AML-193 (cell line): ENCODE results near the gene CDH18.
A peak's percentile ranks its signal among the peaks of the same experiment; 100 is the strongest.

Experiments used
- DNase-seq, 2 experiments: peaks; one replicate each; lab custom pipeline; 2025; lab: John Stamatoyannopoulos, UW

CDH18 gene, protein sequence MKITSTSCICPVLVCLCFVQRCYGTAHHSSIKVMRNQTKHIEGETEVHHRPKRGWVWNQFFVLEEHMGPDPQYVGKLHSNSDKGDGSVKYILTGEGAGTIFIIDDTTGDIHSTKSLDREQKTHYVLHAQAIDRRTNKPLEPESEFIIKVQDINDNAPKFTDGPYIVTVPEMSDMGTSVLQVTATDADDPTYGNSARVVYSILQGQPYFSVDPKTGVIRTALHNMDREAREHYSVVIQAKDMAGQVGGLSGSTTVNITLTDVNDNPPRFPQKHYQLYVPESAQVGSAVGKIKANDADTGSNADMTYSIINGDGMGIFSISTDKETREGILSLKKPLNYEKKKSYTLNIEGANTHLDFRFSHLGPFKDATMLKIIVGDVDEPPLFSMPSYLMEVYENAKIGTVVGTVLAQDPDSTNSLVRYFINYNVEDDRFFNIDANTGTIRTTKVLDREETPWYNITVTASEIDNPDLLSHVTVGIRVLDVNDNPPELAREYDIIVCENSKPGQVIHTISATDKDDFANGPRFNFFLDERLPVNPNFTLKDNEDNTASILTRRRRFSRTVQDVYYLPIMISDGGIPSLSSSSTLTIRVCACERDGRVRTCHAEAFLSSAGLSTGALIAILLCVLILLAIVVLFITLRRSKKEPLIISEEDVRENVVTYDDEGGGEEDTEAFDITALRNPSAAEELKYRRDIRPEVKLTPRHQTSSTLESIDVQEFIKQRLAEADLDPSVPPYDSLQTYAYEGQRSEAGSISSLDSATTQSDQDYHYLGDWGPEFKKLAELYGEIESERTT

GRCh38 chr5:19987612-19988361, at the start of gene CDH18:
TSS of gene CDH18 (minus strand) at chr5:19988200. CDS start at chr5:19838986, 149,214 bp downstream.
- DNase-seq = no peak

GRCh38 chr5:20034717-20035116, 46.7 kb upstream of the CDH18 start:
- no peak for DNase-seq

DNA sequence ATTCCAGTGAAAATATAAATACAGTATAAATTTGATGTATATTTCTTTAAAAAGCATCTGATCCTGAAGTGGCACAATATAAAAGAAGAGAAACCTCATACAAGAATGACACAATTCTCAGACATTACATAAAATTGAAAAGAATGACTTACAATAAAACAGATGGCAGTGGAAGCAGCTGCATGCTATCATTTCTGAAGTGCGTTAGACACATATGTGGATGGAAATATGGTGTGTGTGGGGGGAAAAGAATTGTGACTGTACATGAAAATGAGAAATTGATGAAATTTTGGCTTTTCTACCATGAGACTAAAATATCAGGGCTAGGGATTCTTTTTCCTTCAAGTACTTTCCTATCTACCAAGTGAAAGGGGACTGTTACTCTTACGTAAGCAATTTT, 45.9 kb upstream of the CDH18 start:
- DNase-seq = no peak

DNA sequence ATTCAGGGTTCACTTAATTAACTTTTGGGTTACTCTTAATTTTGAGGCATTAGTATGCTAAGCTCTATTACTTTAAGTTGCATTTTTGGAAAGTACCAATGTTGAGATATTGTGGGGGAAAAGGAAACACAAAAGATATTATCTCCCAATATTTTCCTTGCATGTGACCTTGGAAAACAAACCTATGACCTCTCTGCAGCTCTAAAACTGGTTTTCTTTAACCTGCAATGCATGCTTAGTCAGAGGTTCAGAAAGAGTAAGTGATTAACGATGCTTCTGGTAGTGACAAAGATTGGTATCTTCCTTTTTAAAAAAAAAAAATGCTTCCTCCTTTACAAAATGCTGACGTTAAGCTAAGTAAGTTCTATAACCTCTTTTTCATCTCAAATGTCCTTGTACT, 44.9 kb upstream of the CDH18 start:
- DNase-seq = peak; percentile 1 to 4

DNA sequence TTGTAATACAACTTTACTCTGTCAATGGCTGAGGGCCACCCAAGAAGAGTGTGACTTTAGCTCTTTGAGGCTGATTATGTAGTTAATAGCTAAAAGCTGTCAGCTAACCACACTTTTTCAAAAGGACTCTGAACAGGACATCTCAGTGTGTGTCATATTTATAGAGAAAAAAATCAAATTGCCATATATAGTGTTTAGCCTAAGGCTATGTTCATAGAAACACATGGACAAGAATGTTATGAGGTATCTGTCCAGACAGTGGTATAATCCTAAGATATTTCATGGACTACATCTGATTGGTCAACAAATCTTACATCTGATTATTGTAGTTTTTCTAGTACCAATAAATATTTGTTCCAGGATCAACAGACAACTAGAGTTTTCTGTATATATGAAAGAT, 42.1 kb upstream of the CDH18 start:
- DNase-seq = no peak

DNA sequence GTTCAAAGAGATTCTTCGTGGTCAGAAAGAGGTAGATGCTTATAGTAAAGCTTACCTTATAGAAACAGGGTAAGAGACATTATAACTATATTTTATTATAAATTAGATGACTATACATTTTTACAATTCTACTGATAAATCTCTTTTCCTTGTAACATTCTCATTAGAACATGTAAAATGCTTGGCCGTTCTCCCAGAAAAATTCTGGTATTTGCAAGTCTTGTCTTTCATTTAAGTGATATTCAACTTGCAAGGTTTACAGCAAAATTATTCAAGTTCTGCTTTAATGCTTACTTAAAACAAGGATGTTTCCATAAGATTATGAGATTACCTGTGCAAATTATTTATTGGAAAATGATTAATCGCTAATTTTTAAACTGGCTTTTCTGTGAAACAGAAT, 41.3 kb upstream of the CDH18 start:
- no peak for DNase-seq

DNA sequence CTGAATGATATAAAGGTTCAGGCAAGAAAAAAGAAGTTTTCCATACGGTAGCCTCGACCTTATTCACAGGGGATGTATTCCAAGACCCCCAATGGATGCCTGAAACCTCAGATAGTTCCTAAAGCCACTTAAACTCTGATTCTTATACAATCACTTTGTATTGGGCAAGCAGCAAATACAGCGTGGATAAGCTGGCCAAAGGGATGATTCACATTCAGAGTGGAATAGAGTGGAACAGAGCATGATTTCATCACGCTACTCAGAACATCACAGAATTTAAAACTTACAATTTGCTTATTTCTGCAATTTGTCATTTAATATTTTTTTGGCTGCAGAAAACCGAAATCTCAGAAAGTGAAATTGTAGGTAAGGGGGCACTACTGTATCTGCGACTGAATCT, 40.5 kb upstream of the CDH18 start:
- DNase-seq = no peak

DNA sequence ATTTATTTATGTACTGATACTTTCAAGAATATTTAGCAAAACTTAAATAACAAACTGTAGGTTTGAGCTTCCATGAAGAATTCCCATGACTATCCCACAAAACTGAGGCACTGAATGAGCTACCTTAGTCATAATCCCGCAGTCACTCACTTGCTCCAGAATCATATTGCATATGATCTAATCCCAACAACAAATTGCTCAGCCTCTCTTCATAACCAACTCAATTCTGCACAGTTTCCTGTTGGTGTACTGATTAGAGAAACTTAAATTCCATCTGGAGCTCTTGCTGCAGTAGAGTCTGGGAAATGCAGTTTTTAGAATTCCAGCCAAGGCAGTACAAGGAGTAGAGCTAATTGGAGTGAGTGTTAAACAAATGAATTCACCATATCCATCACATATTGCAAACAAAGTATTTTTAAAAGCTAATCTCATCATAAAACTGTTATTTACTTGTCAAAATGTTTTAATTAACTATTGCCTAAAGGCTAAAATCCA, 35.7 kb upstream of the CDH18 start:
- DNase-seq = no peak

- no peak for DNase-seq
Observed at GRCh38 chr5:20020247-20020646, 32.2 kb upstream of the CDH18 start.

- DNase-seq = no peak
Observed at GRCh38 chr5:20017021-20017420, 29.0 kb upstream of the CDH18 start.

- DNase-seq = no peak
Observed at GRCh38 chr5:20000416-20000815, 12.4 kb upstream of the CDH18 start.

- no peak for DNase-seq
Observed at GRCh38 chr5:19988457-19988856, 457 bp upstream of the CDH18 start.

GRCh38 chr5:19986806-19987205, 1.2 kb downstream of the CDH18 start:
- no peak for DNase-seq

DNA sequence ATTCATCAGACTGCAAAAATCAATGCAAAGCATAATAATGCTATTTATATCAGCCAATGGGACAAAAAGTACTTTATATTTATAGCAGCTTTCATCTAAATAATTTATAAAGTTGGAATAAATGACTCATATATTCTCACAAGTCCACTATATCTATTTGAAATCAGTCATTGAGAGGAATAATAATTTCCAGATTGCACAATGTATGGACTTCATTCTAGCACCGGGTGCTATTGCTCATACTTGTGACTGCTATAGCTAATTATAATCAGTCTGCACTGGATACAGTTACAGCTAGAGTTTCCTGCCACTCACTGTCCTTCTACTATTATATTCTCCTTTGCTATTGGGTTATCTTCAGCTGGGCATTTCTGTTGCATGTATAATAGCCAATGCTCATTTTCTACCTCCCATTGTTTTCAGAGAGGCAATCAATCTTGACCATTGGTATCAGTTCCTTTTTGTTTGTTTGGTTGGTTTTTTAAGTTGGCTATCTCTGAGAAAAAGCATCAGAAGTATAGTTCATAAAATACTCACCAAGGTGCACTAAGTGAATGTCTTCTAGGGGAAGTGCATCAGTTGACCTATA, 1.9 kb downstream of the CDH18 start:
- DNase-seq = no peak

GRCh38 chr5:19978476-19978875, 9.5 kb downstream of the CDH18 start:
- DNase-seq = no peak

DNA sequence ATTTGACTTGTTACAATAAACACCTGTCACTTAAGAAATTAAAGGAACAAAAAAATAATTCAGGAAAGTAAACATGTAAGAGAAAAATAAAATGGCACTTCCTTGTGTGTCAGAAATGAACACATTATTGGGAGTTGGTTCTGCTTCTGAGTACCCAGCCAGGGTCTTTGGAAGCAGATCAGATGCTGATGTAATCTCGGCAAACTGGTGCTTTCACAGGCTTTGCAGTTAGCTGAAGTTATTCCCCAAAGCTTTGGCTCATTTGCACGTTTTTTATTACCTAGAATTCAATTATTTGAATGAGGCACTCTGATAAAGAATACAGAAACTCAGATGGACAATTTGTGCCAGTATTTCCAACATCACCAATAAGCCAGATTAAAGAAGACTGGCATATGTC, 10.9 kb downstream of the CDH18 start:
- DNase-seq = no peak

GRCh38 chr5:19975795-19976194, 12.2 kb downstream of the CDH18 start:
- DNase-seq = no peak

DNA sequence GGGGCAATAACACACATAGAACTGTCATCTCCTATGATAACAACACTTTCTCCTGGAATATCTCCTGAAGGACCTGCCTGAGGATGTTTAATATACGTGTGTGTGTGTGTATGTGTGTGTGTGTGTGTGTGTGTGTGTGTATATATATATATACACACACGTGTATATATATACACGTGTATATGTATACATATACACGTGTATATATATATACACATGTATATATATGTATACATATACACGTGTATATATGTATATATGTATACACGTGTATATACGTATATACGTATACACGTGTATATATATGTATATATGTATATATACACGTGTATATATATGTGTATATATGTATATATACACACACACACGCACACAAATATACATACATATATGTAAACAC, 27.5 kb downstream of the CDH18 start:
- no peak for DNase-seq

- no peak for DNase-seq
Observed at GRCh38 chr5:19959830-19960384, 28.1 kb downstream of the CDH18 start.

DNA sequence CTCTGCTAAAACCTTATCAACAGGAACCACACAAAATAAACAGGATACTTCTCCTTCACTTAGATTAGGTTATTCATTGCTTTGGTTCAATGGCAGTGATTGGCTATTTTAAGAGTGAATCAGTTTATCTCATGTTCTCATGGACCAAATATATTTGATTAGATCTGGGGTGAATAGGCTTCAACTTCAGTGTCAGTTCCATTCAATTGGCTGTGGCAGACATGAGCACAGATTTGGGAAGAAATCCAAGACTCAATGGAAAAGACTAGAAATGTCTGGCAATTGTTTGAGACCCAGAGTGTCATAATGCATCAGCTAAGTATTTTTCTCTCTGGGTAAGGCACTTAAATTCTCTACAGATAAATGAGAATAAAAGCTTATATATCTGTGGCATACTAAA, 37.1 kb downstream of the CDH18 start:
- no peak for DNase-seq

- DNase-seq = no peak
Observed at GRCh38 chr5:19940192-19940591, 47.8 kb downstream of the CDH18 start.

- no peak for DNase-seq
Observed at GRCh38 chr5:19930451-19930850, 57.5 kb downstream of the CDH18 start.
